HepG2 (cell line): ENCODE results near the gene ADRM1. TPM values are rescaled to one million over a fixed set of nuclear protein-coding genes. Genes with fewer than 3 reads are reported as not detected.
A peak's percentile ranks its signal among the peaks of the same experiment; 100 is the strongest.

Source experiments
- ATAC-seq: fragments of 200-7000 bp; cut with Tn5 transposase; 3 replicates; pipeline ENCODE4 v1.9.1; 2020; ENCODE audit warnings: mild to moderate bottlenecking, moderate library complexity
- BruUV-seq: library from RNA; stranded (reverse); fragments of 400-500 nt; replicated peaks from 2 replicates; lab custom pipeline; 2021; lab: Mats Ljungman, UMichigan
- CTCF ChIA-PET: fragments of 300-600 bp; formaldehyde crosslinking; extraction: SDS; loops from one replicate; lab custom pipeline; 2021; ENCODE audit warnings: low total read pairs, inconsistent platforms, low intra/inter-chr PET ratio; lab: Yijun Ruan, JAX
- POLR2A ChIA-PET: fragments of 350-600 bp; sonication (Branson Sonifier 250); formaldehyde crosslinking; loops from one replicate; lab custom pipeline; 2020; ENCODE audit warnings: antibody characterized with exemption, inconsistent platforms; lab: Yijun Ruan, JAX
- DNase-seq: peaks from one replicate; pipeline ENCODE4 v3.0.0-alpha.2; 2015; ENCODE audit warnings: low spot score
- FAIRE-seq: peaks from 3 replicates; lab custom pipeline; 2011; peaks lifted over from hg19 to GRCh38; lab: Jason Lieb, UNC
- H2AFZ ChIP-seq: one replicate; pipeline ENCODE4 v1.6.1; 2011; ENCODE audit warnings: low read length, inconsistent platforms
- H3K27ac ChIP-seq: fragments of 300-600 bp; 3 replicates; pipeline ENCODE4 v1.8.0; 2011; ENCODE audit warnings: mixed run types, mild to moderate bottlenecking, mixed read lengths, low read length, inconsistent platforms; ENCODE audit not compliant: insufficient read depth; ENCODE audit errors: extremely low read length
- H3K27me3 ChIP-seq, 2 experiments: fragments of 200-600 bp in 1 of 2; 2 replicates in 1 of 2; 3 replicates in 1 of 2; pipeline versions ENCODE4 v1.6.0 to v1.8.0; 2011; ENCODE audit warnings: low read length in 2 of 2, mild to moderate bottlenecking in 2 of 2, moderate library complexity in 2 of 2, inconsistent platforms in 1 of 2; ENCODE audit not compliant: insufficient read depth in 2 of 2, control insufficient read depth in 1 of 2
- H3K36me3 ChIP-seq, 2 experiments: fragments of 200-600 bp in 1 of 2; replicated peaks in 1 of 2; 2 replicates in 1 of 2; 3 replicates in 1 of 2; pipeline versions ENCODE4 v1.5.1 to v1.8.0; 2011; ENCODE audit warnings: low read length in 2 of 2, inconsistent platforms in 1 of 2; ENCODE audit not compliant: insufficient read depth in 2 of 2, control insufficient read depth in 1 of 2
- H3K4me1 ChIP-seq: 2 replicates; pipeline ENCODE4 v1.5.1; 2012; ENCODE audit warnings: low read length, inconsistent platforms; ENCODE audit not compliant: insufficient read depth
- H3K4me2 ChIP-seq: 2 replicates; pipeline ENCODE4 v1.6.0; 2011; ENCODE audit warnings: low read depth, low read length, inconsistent platforms
- H3K4me3 ChIP-seq, 3 experiments: fragments of 200-600 bp in 1 of 3; sonication (generic), shearing (Covaris generic) in 1 of 3; replicated peaks in 1 of 3; 2 replicates each; pipeline ENCODE4 v1.5.1; 2011 to 2016; ENCODE audit warnings: low read length in 3 of 3, inconsistent platforms in 2 of 3, low read depth in 2 of 3, mild to moderate bottlenecking in 2 of 3, control low read depth in 1 of 3, mixed read lengths in 1 of 3; ENCODE audit not compliant: insufficient read depth in 1 of 3
- H3K79me2 ChIP-seq: one replicate; pipeline ENCODE4 v1.6.1; 2011; ENCODE audit warnings: low read length, inconsistent platforms; ENCODE audit not compliant: insufficient read depth
- H3K9ac ChIP-seq: 2 replicates; pipeline ENCODE4 v1.6.0; 2011; ENCODE audit warnings: mild to moderate bottlenecking, low read depth, low read length, inconsistent platforms; ENCODE audit not compliant: insufficient read depth
- H3K9me3 ChIP-seq: 2 replicates; pipeline ENCODE4 v1.5.1; 2012; ENCODE audit warnings: mild to moderate bottlenecking, low read length
- H4K20me1 ChIP-seq: 2 replicates; pipeline ENCODE4 v1.6.0; 2011; ENCODE audit warnings: inconsistent platforms, mild to moderate bottlenecking, low read length, moderate library complexity; ENCODE audit not compliant: insufficient read depth
- AGO2 ChIP-seq: fragments of 200-400 bp; formaldehyde crosslinking; optimal IDR thresholded peaks from 2 replicates; pipeline ENCODE3; 2017; ENCODE audit warnings: mild to moderate bottlenecking, low read depth, low read length, moderate library complexity
- CAMTA2 ChIP-seq: sonication (generic); formaldehyde crosslinking; IDR thresholded peaks from 2 replicates; pipeline ENCODE4 v1.4.0; 2020; ENCODE audit warnings: mild to moderate bottlenecking, missing genetic modification reagents, borderline replicate concordance
- HNRNPL ChIP-seq: fragments of 200-400 bp; formaldehyde crosslinking; IDR thresholded peaks from 2 replicates; pipeline ENCODE4 v1.6.1; 2017; ENCODE audit warnings: mild to moderate bottlenecking, low read depth, low read length
- MBNL3 ChIP-seq: fragments of 250-450 bp; sonication (Bioruptor Pico); conservative IDR thresholded peaks from 2 replicates; pipeline ENCODE4 v1.8.0; 2022; ENCODE audit warnings: mild to moderate bottlenecking, inconsistent platforms
- PAF1 ChIP-seq: IDR thresholded peaks from 2 replicates; pipeline ENCODE4 v1.6.1; 2016; ENCODE audit warnings: missing genetic modification reagents, missing compliant biosample characterization
- RBFOX2 ChIP-seq: fragments of 200-400 bp; formaldehyde crosslinking; IDR thresholded peaks from 2 replicates; pipeline ENCODE4 v1.6.1; 2017; ENCODE audit warnings: low read depth, mild to moderate bottlenecking, low read length
- ZBTB39 ChIP-seq: sonication (generic); formaldehyde crosslinking; IDR thresholded peaks from 2 replicates; pipeline ENCODE4 v1.5.0; 2020; ENCODE audit warnings: missing genetic modification reagents
- ZNF264 ChIP-seq: sonication (generic); formaldehyde crosslinking; IDR thresholded peaks from 2 replicates; pipeline ENCODE4 v1.4.0; 2020; ENCODE audit warnings: missing genetic modification reagents
- ZNF326 ChIP-seq: sonication (generic); formaldehyde crosslinking; IDR thresholded peaks from 2 replicates; pipeline ENCODE4 v1.4.0; 2020; ENCODE audit warnings: missing genetic modification reagents, borderline replicate concordance
- ZNF513 ChIP-seq: sonication (generic); formaldehyde crosslinking; conservative IDR thresholded peaks from 2 replicates; pipeline ENCODE4 v1.5.0; 2020; ENCODE audit warnings: missing genetic modification reagents
- ZNF558 ChIP-seq: sonication (generic); formaldehyde crosslinking; IDR thresholded peaks from 2 replicates; pipeline ENCODE4 v1.9.0; 2022; ENCODE audit warnings: mild to moderate bottlenecking, missing genetic modification reagents, borderline replicate concordance
- WGBS: methylation state at CpG from one replicate; pipeline ENCODE4 v1.1.6; 2017; ENCODE audit warnings: low lambda C conversion rate; 5-methylcytosine and 5-hydroxymethylcytosine counted together
- in situ Hi-C: cut with HindIII; loops from 2 replicates; pipeline ENCODE4 v1.10.0; 2017; ENCODE audit warnings: low pct_unique_long_range_greater_than_20kb; ENCODE audit not compliant: extremely low pct_ligation_motif_present
- intact Hi-C: fragments of 100-400 bp; cut with micrococcal nuclease; formaldehyde crosslinking; loops from one replicate; pipeline ENCODE4 v1.10.0; 2022; ENCODE audit not compliant: unreplicated experiment
- polyA plus RNA-seq, 8 experiments: library from polyadenylated mRNA; depleted of rRNA in 3 of 8; stranded (reverse) in 7 of 8; unstranded in 1 of 8; fragments of >200 nt; fragmentation: Illumina TruSeq in 4 of 8; extraction: Trizol in 4 of 8; gene quantifications; 2 replicates each; pipeline versions ENCODE4 v1.2.1 to v1.2.3, GENCODE V29; 2011 to 2016; ENCODE audit warnings: low read depth in 4 of 8, missing spikeins in 1 of 8, mixed read lengths in 1 of 8; ENCODE audit not compliant: insufficient read depth in 1 of 8
- total RNA-seq, 5 experiments: library from RNA; depleted of rRNA; stranded (reverse); fragments of >200 nt; fragmentation: Illumina TruSeq; extraction: Trizol; gene quantifications; 2 replicates each; pipeline ENCODE4 v1.2.3, GENCODE V29; 2016; ENCODE audit warnings: low read depth in 1 of 5
- TF ChIP-seq, protein P1 (sequence below): sonication (generic); formaldehyde crosslinking; IDR thresholded peaks from 2 replicates; pipeline ENCODE4 v1.5.1; 2020; ENCODE audit warnings: mild to moderate bottlenecking, missing genetic modification reagents, moderate library complexity

Gene ADRM1
- total and polyA plus RNA-seq, 2 of the 13 experiments (the other 11 are each of a cell fraction or from before 2014, with no cell fraction given), result 92.9 to 154 TPM

DNA sequence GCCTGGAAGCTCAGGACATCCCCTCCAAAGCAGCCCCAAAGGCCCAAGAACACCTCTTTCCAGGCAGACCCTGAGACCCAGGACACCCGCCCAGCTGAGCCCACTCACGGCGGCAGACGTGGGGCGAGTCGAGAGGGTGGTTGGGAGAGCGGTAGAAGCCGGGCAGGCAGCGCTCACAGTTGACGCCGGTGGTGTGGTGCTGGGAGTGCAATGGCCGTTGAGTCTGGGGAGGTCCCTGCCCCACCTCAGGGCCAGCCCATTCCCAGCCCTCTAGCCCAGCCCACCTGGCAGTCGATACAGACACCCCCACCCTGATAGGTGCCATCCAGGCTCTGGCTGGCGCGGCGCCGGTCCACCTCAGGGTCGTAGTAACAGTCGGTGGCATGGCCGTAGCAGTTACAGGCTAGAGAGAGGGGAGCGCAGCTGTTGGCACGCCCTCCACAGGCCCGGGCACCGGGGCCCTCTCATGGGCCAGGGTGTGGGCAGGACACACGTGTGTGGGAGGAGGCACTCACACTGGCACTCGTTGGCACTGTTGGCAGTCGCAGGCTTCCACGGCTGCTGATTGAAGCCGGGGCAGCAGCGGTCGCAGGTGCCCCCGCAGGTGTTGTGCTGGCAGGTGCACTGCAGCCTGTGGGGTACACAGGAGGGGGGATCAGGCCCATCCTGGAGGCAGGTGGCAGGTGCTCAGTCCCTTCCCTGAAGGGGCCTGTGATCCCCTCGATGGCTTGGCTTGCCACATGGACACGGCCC lies 43.8 kb downstream of the ADRM1 start:
- ATAC-seq, result peak; percentile 4; the same call in 2 of the 3 replicates
- intact Hi-C loops, result no loop called here
- Histone ChIP-seq H2AFZ (no peak overlapping the region), H3K79me2 (no peaks in the 10 kb centered on the region), H4K20me1 (peaks cover 3% of the 10 kb centered on the region; the same call in 1 of the 2 replicates), H3K4me3 (no peak overlapping the region), H3K27ac (no peak overlapping the region), H3K4me1 (peaks cover 31% of the 10 kb centered on the region), H3K9ac (no peak overlapping the region)
- CTCF ChIA-PET, result interaction anchor here (1.3 kb wide), 1 partner anchor 29 kb away, joined by 3 read pairs; no protein-coding TSS in a partner anchor
- 97% methylated on average over 29 of the region's 34 CpGs for WGBS
- no peak for TF ChIP-seq ZNF558
- no peak for TF ChIP-seq ZNF513 (CRISPR knock-in tag)
- TF ChIP-seq PAF1 (CRISPR knock-in tag), result 0 out of 2 replicates have a peak, but pooled peaks have one; percentile 51
- peak; percentile 63; the same call in 1 of the 2 replicates for TF ChIP-seq RBFOX2
- 0 out of 2 replicates have a peak, but pooled peaks have one; percentile 42 for TF ChIP-seq ZBTB39 (CRISPR knock-in tag)
- TF ChIP-seq AGO2, result peak; percentile 91
- TF ChIP-seq ZNF264, result no peak
- TF ChIP-seq ZNF326 (CRISPR knock-in tag), result 0 out of 2 replicates have a peak, but pooled peaks have one; percentile 18
- TF ChIP-seq MBNL3 (CRISPR knock-in tag), result no peak
- TF ChIP-seq, protein P1, sequence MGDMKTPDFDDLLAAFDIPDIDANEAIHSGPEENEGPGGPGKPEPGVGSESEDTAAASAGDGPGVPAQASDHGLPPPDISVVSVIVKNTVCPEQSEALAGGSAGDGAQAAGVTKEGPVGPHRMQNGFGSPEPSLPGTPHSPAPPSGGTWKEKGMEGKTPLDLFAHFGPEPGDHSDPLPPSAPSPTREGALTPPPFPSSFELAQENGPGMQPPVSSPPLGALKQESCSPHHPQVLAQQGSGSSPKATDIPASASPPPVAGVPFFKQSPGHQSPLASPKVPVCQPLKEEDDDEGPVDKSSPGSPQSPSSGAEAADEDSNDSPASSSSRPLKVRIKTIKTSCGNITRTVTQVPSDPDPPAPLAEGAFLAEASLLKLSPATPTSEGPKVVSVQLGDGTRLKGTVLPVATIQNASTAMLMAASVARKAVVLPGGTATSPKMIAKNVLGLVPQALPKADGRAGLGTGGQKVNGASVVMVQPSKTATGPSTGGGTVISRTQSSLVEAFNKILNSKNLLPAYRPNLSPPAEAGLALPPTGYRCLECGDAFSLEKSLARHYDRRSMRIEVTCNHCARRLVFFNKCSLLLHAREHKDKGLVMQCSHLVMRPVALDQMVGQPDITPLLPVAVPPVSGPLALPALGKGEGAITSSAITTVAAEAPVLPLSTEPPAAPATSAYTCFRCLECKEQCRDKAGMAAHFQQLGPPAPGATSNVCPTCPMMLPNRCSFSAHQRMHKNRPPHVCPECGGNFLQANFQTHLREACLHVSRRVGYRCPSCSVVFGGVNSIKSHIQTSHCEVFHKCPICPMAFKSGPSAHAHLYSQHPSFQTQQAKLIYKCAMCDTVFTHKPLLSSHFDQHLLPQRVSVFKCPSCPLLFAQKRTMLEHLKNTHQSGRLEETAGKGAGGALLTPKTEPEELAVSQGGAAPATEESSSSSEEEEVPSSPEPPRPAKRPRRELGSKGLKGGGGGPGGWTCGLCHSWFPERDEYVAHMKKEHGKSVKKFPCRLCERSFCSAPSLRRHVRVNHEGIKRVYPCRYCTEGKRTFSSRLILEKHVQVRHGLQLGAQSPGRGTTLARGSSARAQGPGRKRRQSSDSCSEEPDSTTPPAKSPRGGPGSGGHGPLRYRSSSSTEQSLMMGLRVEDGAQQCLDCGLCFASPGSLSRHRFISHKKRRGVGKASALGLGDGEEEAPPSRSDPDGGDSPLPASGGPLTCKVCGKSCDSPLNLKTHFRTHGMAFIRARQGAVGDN (CRISPR knock-in tag), result 0 out of 2 replicates have a peak, but pooled peaks have one; percentile 5
- TF ChIP-seq HNRNPL, result peak; percentile 62; the same call in 1 of the 2 replicates
- no peak for TF ChIP-seq CAMTA2
- TF ChIP-seq, all 625 proteins: peak for 7
- DNase-seq (no peak), FAIRE-seq (no peak)
- in situ Hi-C loops, result no loop called here
- POLR2A ChIA-PET, result interaction anchor here (1.4 to 2.3 kb wide), 3 partner anchors 22 to 29 kb away, joined by 4 to 12 read pairs (median 5); partner anchors contain the start of gene LAMA5
- peaks cover 27 to 47% of the 10 kb centered on the region in 2 experiments for H3K36me3 ChIP-seq
- BruUV-seq, result no TSS peak
- no peak overlapping the region for H3K4me2 ChIP-seq
- H3K27me3 ChIP-seq, result no peaks in the 10 kb centered on the region
- no peaks in the 10 kb centered on the region for H3K9me3 ChIP-seq
